HG03045 (cell line): Measurements from ENCODE around the gene EPHB1.
"Not testable (repeated sequence)": the region's sequence is repeated elsewhere in the genome, so short reads cannot be mapped to it uniquely, and the experiment has no call there.

Experiments
- ATAC-seq: cut with Tn5 transposase; IDR thresholded peaks from one replicate; pipeline ENCODE4 v1.9.1; 2021; ENCODE audit warnings: mild to moderate bottlenecking, moderate library complexity; ENCODE audit not compliant: unreplicated experiment

Gene EPHB1

GRCh38 chr3:134776518-134776917, 18.5 kb upstream of the EPHB1 start:
- ATAC-seq = no peak

GRCh38 chr3:134777341-134777740, 17.7 kb upstream of the EPHB1 start:
- ATAC-seq = no peak

- ATAC-seq = not testable (repeated sequence)
These were observed 6.8 kb upstream of the EPHB1 start for GRCh38 chr3:134788283-134788682.

GRCh38 chr3:134790065-134790464, 5.0 kb upstream of the EPHB1 start:
- ATAC-seq = no peak

GRCh38 chr3:134791992-134792391, 3.1 kb upstream of the EPHB1 start:
- ATAC-seq = no peak

- no peak for ATAC-seq
These were observed 2.4 kb upstream of the EPHB1 start for GRCh38 chr3:134792700-134793099.

- ATAC-seq = no peak
These were observed 1.5 kb upstream of the EPHB1 start for GRCh38 chr3:134793562-134793961.

GRCh38 chr3:134794323-134794722, 737 bp upstream of the EPHB1 start:
- no peak for ATAC-seq

GRCh38 chr3:134795746-134796280, 753 bp downstream of the EPHB1 start:
- peak; percentile 4 for ATAC-seq

GRCh38 chr3:134796281-134797056, 1.4 kb downstream of the EPHB1 start:
- ATAC-seq = no peak

- ATAC-seq = no peak
These were observed 2.1 kb downstream of the EPHB1 start for GRCh38 chr3:134797057-134797740.

GRCh38 chr3:134797741-134798451, 2.8 kb downstream of the EPHB1 start:
- ATAC-seq = no peak

- ATAC-seq = no peak
These were observed 3.7 kb downstream of the EPHB1 start for GRCh38 chr3:134798681-134799311.

- ATAC-seq = no peak
These were observed 4.3 kb downstream of the EPHB1 start for GRCh38 chr3:134799393-134799792.

- no peak for ATAC-seq
These were observed 6.3 kb downstream of the EPHB1 start for GRCh38 chr3:134801204-134801958.

- peak; percentile 15 for ATAC-seq
These were observed 7.5 kb downstream of the EPHB1 start for GRCh38 chr3:134802428-134803050.

- ATAC-seq = peak; percentile 57
These were observed 8.0 kb downstream of the EPHB1 start for GRCh38 chr3:134803051-134803505.

- no peak for ATAC-seq
These were observed 8.6 kb downstream of the EPHB1 start for GRCh38 chr3:134803652-134804051.
